Measurements from ENCODE around the gene NEUROG3.

NEUROG3 gene

GRCh38 chr10:69612760-69613159, 39.5 kb upstream of the NEUROG3 start:
- DNase-seq (ENCODE audit: low read depth, low spot score) = no peak
- no peak for TF ChIP-seq CTCF (IDR thresholded peaks at IDR 0.05; ENCODE audit: insufficient read depth, low read length, missing control alignments)
- CTCF ChIA-PET = interaction anchor here (1.1 kb wide), 1 partner anchor 28 kb away, joined by 3 read pairs; no protein-coding TSS in a partner anchor
- POLR2A ChIA-PET = no interaction called here
- no peak overlapping the region for H3K4me3 ChIP-seq (ENCODE audit: low read depth, low read length)

- TF ChIP-seq CTCF (IDR thresholded peaks at IDR 0.05; ENCODE audit: insufficient read depth, low read length, missing control alignments) = no peak
- CTCF ChIA-PET = interaction anchor here (1.3 kb wide), 1 partner anchor 23 kb away, joined by 3 read pairs; no protein-coding TSS in a partner anchor
- POLR2A ChIA-PET = no interaction called here
- no peak for DNase-seq (ENCODE audit: low read depth, low spot score)
- no peak overlapping the region for H3K4me3 ChIP-seq (ENCODE audit: low read depth, low read length)
Observed at GRCh38 chr10:69609077-69609476, 35.9 kb upstream of the NEUROG3 start.

GRCh38 chr10:69600761-69601330, 27.6 kb upstream of the NEUROG3 start:
- ChIA-PET CTCF (interaction anchor here (0.9 kb wide), 1 partner anchor 10 kb away, joined by 3 read pairs; no protein-coding TSS in a partner anchor), POLR2A (no interaction called here)
- no peak for TF ChIP-seq CTCF (IDR thresholded peaks at IDR 0.05; ENCODE audit: insufficient read depth, low read length, missing control alignments)
- H3K4me3 ChIP-seq (ENCODE audit: low read depth, low read length) = no peak overlapping the region
- DNase-seq (ENCODE audit: low read depth, low spot score) = no peak

- CTCF ChIA-PET = interaction anchor here (0.8 to 1.0 kb wide), 2 partner anchors 14 to 53 kb away, joined by 3 read pairs; no protein-coding TSS in a partner anchor
Observed at GRCh38 chr10:69588358-69588757, 15.1 kb upstream of the NEUROG3 start.

GRCh38 chr10:69584624-69585023, 11.4 kb upstream of the NEUROG3 start:
- CTCF ChIA-PET = interaction anchor here (0.8 kb wide), 1 partner anchor 54 kb away, joined by 3 read pairs; no protein-coding TSS in a partner anchor
- POLR2A ChIA-PET = no interaction called here
- TF ChIP-seq CTCF (IDR thresholded peaks at IDR 0.05; ENCODE audit: insufficient read depth, low read length, missing control alignments) = no peak
- no peak for DNase-seq (ENCODE audit: low read depth, low spot score)
- H3K4me3 ChIP-seq (ENCODE audit: low read depth, low read length) = no peak overlapping the region

More at GRCh38 chr10:69588358-69588757, 15.1 kb upstream of the NEUROG3 start:
- H3K4me3 ChIP-seq (ENCODE audit: low read depth, low read length) = no peak overlapping the region
- no peak for DNase-seq (ENCODE audit: low read depth, low spot score)
- no peak for TF ChIP-seq CTCF (IDR thresholded peaks at IDR 0.05; ENCODE audit: insufficient read depth, low read length, missing control alignments)
- POLR2A ChIA-PET = no interaction called here

- DNase-seq (ENCODE audit: low read depth, low spot score) = no peak
- no peak overlapping the region for H3K4me3 ChIP-seq (ENCODE audit: low read depth, low read length)
- TF ChIP-seq CTCF (IDR thresholded peaks at IDR 0.05; ENCODE audit: insufficient read depth, low read length, missing control alignments) = no peak
- POLR2A ChIA-PET = no interaction called here
- CTCF ChIA-PET = no interaction called here
Observed at GRCh38 chr10:69583106-69583505, 9.9 kb upstream of the NEUROG3 start.
